Thoracic aorta (tissue), 2 donors: ENCODE results near the gene C4B. TPM values are rescaled to one million over a fixed set of nuclear protein-coding genes. Genes with fewer than 3 reads are reported as not detected.
A peak's percentile ranks its signal among the peaks of the same experiment; 100 is the strongest.

Experiments
- ATAC-seq: fragments of 150-250 bp; one replicate; pipeline ENCODE4 v1.8.0; 2017; ENCODE audit warnings: low read depth; ENCODE audit not compliant: insufficient number of reproducible peaks, low FRiP score
- DNase-seq: peaks from one replicate; pipeline ENCODE4 v3.0.0-alpha.2; 2020; ENCODE audit warnings: low spot score
- H3K27ac ChIP-seq, 2 donors: fragments of 200-600 bp; sonication (generic); 1 replicate in 1 of 2; 2 replicates in 1 of 2; pipeline ENCODE4 v1.5.1; 2016; ENCODE audit warnings: mild to moderate bottlenecking in 2 of 2, moderate library complexity in 2 of 2
- H3K27me3 ChIP-seq: fragments of 200-600 bp; sonication (generic); replicated peaks from 2 replicates; pipeline ENCODE4 v1.6.0; 2016; ENCODE audit warnings: mild to moderate bottlenecking; ENCODE audit not compliant: insufficient read depth
- H3K36me3 ChIP-seq: fragments of 200-600 bp; sonication (generic); one replicate; pipeline ENCODE4 v1.5.1; 2016
- H3K4me1 ChIP-seq, 2 donors: fragments of 200-600 bp; sonication (generic); 1 replicate in 1 of 2; 2 replicates in 1 of 2; pipeline versions ENCODE4 v1.5.1 to v1.6.0; 2016; ENCODE audit warnings: low read depth in 2 of 2, mild to moderate bottlenecking in 1 of 2; ENCODE audit not compliant: control insufficient read depth in 1 of 2
- H3K4me3 ChIP-seq: fragments of 200-600 bp; sonication (generic); 2 replicates; pipeline ENCODE4 v1.5.1; 2016; ENCODE audit warnings: mild to moderate bottlenecking
- H3K9me3 ChIP-seq: fragments of 200-600 bp; sonication (generic); 2 replicates; pipeline ENCODE4 v1.5.1; 2016
- CTCF ChIP-seq: fragments of 200-600 bp; sonication (generic); IDR thresholded peaks from one replicate; pipeline ENCODE4 v1.5.1; 2019; ENCODE audit warnings: antibody characterized with exemption
- total RNA-seq, 2 donors: library from RNA; depleted of rRNA; stranded (reverse); fragments of >200 nt; gene quantifications; one replicate each; pipeline versions ENCODE4 v1.1.0 to v1.2.3, GENCODE V29; 2016

C4B gene
- total RNA-seq, 2 donors from 2014 or later: 44.3 to 108 TPM

- Histone ChIP-seq H3K4me1 (peaks cover 9 to 18% of the 10 kb centered on the region in 2 donors), H3K27ac (no peak overlapping the region), H3K27me3 (no peaks in the 10 kb centered on the region), H3K4me3 (no peak overlapping the region), H3K9me3 (no peaks in the 10 kb centered on the region), H3K36me3 (peaks cover 25% of the 10 kb centered on the region)
- DNase-seq: no peak
- no peak for ATAC-seq
- no peak for TF ChIP-seq CTCF
These were observed 54.3 kb downstream of the C4B start for GRCh38 chr6:32068867-32069266.

- H3K27ac ChIP-seq: no peak overlapping the region
- H3K4me3 ChIP-seq: no peak overlapping the region
- H3K4me1 ChIP-seq: peaks cover 9 to 18% of the 10 kb centered on the region in 2 donors
- ATAC-seq (no peak), DNase-seq (no peak)
- no peak for TF ChIP-seq CTCF
- no peaks in the 10 kb centered on the region for H3K9me3 ChIP-seq
- H3K36me3 ChIP-seq: peaks cover 19% of the 10 kb centered on the region
- no peaks in the 10 kb centered on the region for H3K27me3 ChIP-seq
These were observed 54.9 kb downstream of the C4B start for GRCh38 chr6:32069460-32069859.

GRCh38 chr6:32069878-32070515 lies 55.4 kb downstream of the C4B start:
- no peak overlapping the region for H3K4me3 ChIP-seq
- TF ChIP-seq CTCF: no peak
- no peaks in the 10 kb centered on the region for H3K9me3 ChIP-seq
- no peaks in the 10 kb centered on the region for H3K27me3 ChIP-seq
- H3K4me1 ChIP-seq: peaks cover 9 to 18% of the 10 kb centered on the region in 2 donors
- ATAC-seq: no peak
- DNase-seq: no peak
- H3K36me3 ChIP-seq: peaks cover 15% of the 10 kb centered on the region
- peak overlapping the region; percentile 37 to 71 for H3K27ac ChIP-seq

GRCh38 chr6:32070814-32071543 lies 56.4 kb downstream of the C4B start:
- H3K27ac ChIP-seq: peak overlapping the region; percentile 37 to 71
- peaks cover 15% of the 10 kb centered on the region for H3K36me3 ChIP-seq
- ATAC-seq (peak; percentile 31), DNase-seq (no peak)
- no peak for TF ChIP-seq CTCF
- no peaks in the 10 kb centered on the region for H3K27me3 ChIP-seq
- peaks cover 9 to 18% of the 10 kb centered on the region in 2 donors for H3K4me1 ChIP-seq
- no peaks in the 10 kb centered on the region for H3K9me3 ChIP-seq
- no peak overlapping the region for H3K4me3 ChIP-seq

GRCh38 chr6:32073101-32073500 lies 58.5 kb downstream of the C4B start:
- Histone ChIP-seq H3K4me3 (no peak overlapping the region), H3K27ac (no peak overlapping the region), H3K4me1 (peaks cover 9 to 18% of the 10 kb centered on the region in 2 donors), H3K9me3 (no peaks in the 10 kb centered on the region), H3K27me3 (no peaks in the 10 kb centered on the region), H3K36me3 (peaks cover 18% of the 10 kb centered on the region)
- TF ChIP-seq CTCF: no peak
- ATAC-seq: no peak
- no peak for DNase-seq
